Natural killer cell treated with Interleukin-12 subunit alpha and Interleukin-12 subunit beta and Interleukin-15 and Interleukin-18, amount 100 ng/mL, for 72 hours (primary cell): ENCODE measurements around the gene CACNA2D3. TPM values are rescaled to one million over a fixed set of nuclear protein-coding genes. Genes with fewer than 3 reads are reported as not detected.

ENCODE experiments used
- ATAC-seq, 2 donors: fragments of 150-1000 bp; cut with Tn5 transposase in 1 of 2; sonication (Bioruptor Pico), chemical (Tn5 transposase) in 1 of 2; 2 replicates each; pipeline ENCODE4 v1.10.0; 2021
- DNase-seq: peaks from one replicate; pipeline ENCODE4 v3.0.0; 2022; ENCODE audit warnings: low spot score
- H3K27ac Mint-ChIP-seq, 2 donors: 1 replicate in 1 of 2; 2 replicates in 1 of 2; pipeline ENCODE4 v1.8.0; 2022; ENCODE audit warnings: mixed read lengths in 2 of 2, mild to moderate bottlenecking in 1 of 2, moderate library complexity in 1 of 2
- H3K27me3 Mint-ChIP-seq, 2 donors: 1 replicate in 1 of 2; 2 replicates in 1 of 2; pipeline ENCODE4 v1.8.0; 2022; ENCODE audit warnings: mixed read lengths in 2 of 2
- H3K36me3 Mint-ChIP-seq: one replicate; pipeline ENCODE4 v1.8.0; 2022; ENCODE audit warnings: mixed read lengths
- H3K4me1 Mint-ChIP-seq, 2 donors: 1 replicate in 1 of 2; 2 replicates in 1 of 2; pipeline ENCODE4 v1.8.0; 2022; ENCODE audit warnings: low read depth in 2 of 2, mixed read lengths in 2 of 2, mild to moderate bottlenecking in 1 of 2
- H3K4me3 Mint-ChIP-seq: one replicate; pipeline ENCODE4 v1.8.0; 2022; ENCODE audit warnings: mixed read lengths
- H3K9me3 Mint-ChIP-seq: 2 replicates; pipeline ENCODE4 v1.8.0; 2022; ENCODE audit warnings: mixed read lengths
- total RNA-seq, 2 donors: library from RNA; stranded (reverse); gene quantifications; one replicate each; pipeline ENCODE4 v1.2.3, GENCODE V29; 2022

CACNA2D3 gene
- total RNA-seq, 2 donors from 2014 or later, result not detected

DNA sequence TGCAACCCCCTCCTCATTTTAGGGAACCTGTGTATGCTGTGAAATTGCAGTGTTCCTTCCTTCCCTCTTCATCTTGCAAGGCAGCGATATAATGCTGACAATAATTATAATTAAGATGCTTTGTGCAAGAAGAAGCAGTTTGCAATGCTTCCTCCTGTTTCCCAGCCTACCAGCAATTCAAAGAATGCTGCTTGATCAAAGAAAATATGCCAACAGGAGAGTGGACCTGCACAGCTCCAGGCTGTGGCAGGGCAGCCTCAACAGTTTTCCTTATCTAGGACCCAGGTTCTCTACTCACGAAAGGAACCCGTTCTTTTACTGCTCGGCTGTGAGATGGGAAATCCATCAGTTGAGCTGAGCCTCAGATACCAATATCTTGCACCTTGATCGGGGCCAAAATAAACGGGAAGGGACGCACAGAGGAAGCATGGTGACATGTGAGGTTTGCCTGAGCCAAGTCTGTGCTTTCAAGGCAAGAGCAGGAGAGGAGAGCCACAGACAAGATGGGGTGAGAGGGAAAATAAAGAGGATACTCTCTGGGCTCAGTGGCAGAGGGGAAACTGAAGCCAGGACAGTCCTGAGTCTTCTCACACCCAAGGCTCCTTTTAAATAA is 828.1 kb downstream of the CACNA2D3 start:
- DNase-seq (no peak), ATAC-seq (no peak)
- H3K4me1 Mint-ChIP-seq, result no peaks in the 10 kb centered on the region
- H3K9me3 Mint-ChIP-seq, result no peaks in the 10 kb centered on the region
- no peak overlapping the region for H3K27ac Mint-ChIP-seq
- no peak overlapping the region for H3K4me3 Mint-ChIP-seq
- H3K27me3 Mint-ChIP-seq, result no peaks in the 10 kb centered on the region
- H3K36me3 Mint-ChIP-seq, result no peaks in the 10 kb centered on the region

DNA sequence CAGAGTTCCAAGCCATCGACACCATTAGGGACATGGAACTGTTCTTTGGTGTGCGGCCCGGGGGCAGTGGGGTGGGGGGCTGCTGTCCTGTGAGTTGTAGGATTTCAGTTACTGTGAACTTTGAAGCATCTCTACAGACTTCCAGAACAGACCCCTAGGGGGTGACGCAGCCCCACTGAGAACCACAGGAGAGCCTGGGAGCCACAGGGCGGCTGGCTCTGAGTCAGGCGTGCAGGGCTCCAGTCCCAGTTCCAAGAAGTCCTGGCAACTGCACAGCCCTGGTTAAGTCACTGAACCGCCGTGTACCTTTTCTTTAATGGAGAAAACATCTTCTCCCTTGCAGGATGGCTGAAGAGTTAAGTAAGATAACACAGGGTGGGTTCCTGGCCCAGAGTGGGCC is 829.1 kb downstream of the CACNA2D3 start:
- Mint-ChIP-seq H3K4me1 (no peaks in the 10 kb centered on the region), H3K27ac (no peak overlapping the region), H3K27me3 (no peaks in the 10 kb centered on the region), H3K4me3 (no peak overlapping the region), H3K9me3 (no peaks in the 10 kb centered on the region), H3K36me3 (no peaks in the 10 kb centered on the region)
- DNase-seq (no peak), ATAC-seq (no peak)

- Mint-ChIP-seq H3K4me1 (no peaks in the 10 kb centered on the region), H3K27me3 (no peaks in the 10 kb centered on the region), H3K27ac (no peak overlapping the region), H3K9me3 (no peaks in the 10 kb centered on the region), H3K36me3 (no peaks in the 10 kb centered on the region), H3K4me3 (no peak overlapping the region)
- ATAC-seq (no peak), DNase-seq (no peak)
Measured at GRCh38 chr3:54954022-54954421, 831.7 kb downstream of the CACNA2D3 start.

- Mint-ChIP-seq H3K36me3 (no peaks in the 10 kb centered on the region), H3K4me3 (no peak overlapping the region), H3K9me3 (no peaks in the 10 kb centered on the region), H3K27me3 (no peaks in the 10 kb centered on the region), H3K27ac (no peak overlapping the region), H3K4me1 (no peaks in the 10 kb centered on the region)
- DNase-seq (no peak), ATAC-seq (no peak)
Measured at GRCh38 chr3:54954521-54954920, 832.2 kb downstream of the CACNA2D3 start.

DNA sequence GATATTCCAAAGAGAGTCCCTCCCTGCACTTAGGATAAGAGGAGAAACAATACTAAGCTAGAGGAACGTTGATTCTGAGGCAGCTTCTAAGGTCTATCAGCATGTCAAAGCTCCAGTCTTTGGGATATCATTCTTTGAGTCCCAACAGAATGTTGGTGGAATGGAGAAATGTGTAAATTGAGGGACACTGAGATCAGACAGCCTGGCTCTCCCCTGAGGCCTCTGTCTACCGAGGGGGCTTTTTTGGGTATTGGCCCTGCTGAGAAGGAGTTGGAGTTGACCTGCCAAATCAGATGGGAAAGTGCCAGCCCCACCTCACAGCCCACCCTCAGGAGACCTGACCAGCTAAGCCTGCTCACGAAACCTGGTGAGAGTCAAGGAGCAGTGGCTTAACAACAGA is 833.1 kb downstream of the CACNA2D3 start:
- Mint-ChIP-seq H3K27me3 (no peaks in the 10 kb centered on the region), H3K27ac (no peak overlapping the region), H3K36me3 (no peaks in the 10 kb centered on the region), H3K4me3 (no peak overlapping the region), H3K9me3 (no peaks in the 10 kb centered on the region), H3K4me1 (no peaks in the 10 kb centered on the region)
- ATAC-seq, result no peak
- DNase-seq, result no peak

DNA sequence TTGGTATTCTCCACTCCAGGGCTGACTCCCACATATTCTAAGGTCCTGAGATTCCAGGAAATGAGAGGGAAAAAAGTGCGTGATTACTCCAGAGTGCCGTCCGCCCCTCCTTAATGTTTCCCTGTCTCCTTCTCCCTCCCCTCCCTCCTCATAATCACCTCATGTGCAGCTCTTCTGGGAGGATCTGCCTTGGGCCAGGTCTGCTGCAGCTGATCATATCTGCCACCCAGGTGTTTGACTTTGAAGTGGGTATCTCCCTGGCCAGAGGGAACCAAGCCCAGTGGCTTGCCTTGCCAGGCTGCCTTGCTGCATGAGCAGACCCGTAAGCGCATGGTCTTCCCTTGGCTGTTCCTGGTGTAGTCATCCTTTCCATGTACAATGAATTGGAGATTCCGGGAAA is 833.6 kb downstream of the CACNA2D3 start:
- DNase-seq (no peak), ATAC-seq (no peak)
- Mint-ChIP-seq H3K27me3 (no peaks in the 10 kb centered on the region), H3K4me3 (no peak overlapping the region), H3K9me3 (no peaks in the 10 kb centered on the region), H3K27ac (no peak overlapping the region), H3K36me3 (no peaks in the 10 kb centered on the region), H3K4me1 (no peaks in the 10 kb centered on the region)

- no peaks in the 10 kb centered on the region for H3K4me1 Mint-ChIP-seq
- no peaks in the 10 kb centered on the region for H3K36me3 Mint-ChIP-seq
- ATAC-seq (no peak), DNase-seq (no peak)
- no peak overlapping the region for H3K27ac Mint-ChIP-seq
- H3K4me3 Mint-ChIP-seq, result no peak overlapping the region
- H3K27me3 Mint-ChIP-seq, result no peaks in the 10 kb centered on the region
- H3K9me3 Mint-ChIP-seq, result no peaks in the 10 kb centered on the region
Measured at GRCh38 chr3:54957711-54958110, 835.4 kb downstream of the CACNA2D3 start.

DNA sequence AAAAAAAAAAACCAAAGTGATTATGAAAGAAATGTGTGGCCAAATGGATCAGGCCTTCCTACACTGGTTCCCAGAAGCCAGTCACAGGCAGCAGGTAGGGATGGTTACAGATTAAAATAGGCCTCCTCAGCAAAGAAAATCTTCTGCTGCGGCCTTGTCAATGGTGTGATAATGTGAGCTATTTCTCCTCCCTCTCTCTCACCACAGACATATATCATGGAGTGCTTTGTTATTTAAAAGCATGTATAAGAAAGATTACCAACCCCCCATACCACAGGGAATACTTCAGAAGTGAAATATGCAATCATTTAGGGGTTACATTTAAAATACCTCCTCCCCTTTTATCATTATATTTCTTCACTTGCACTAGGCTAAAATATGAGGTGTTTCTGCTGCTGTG is 837.7 kb downstream of the CACNA2D3 start:
- no peaks in the 10 kb centered on the region for H3K27me3 Mint-ChIP-seq
- ATAC-seq (no peak), DNase-seq (no peak)
- no peaks in the 10 kb centered on the region for H3K4me1 Mint-ChIP-seq
- no peaks in the 10 kb centered on the region for H3K9me3 Mint-ChIP-seq
- no peak overlapping the region for H3K27ac Mint-ChIP-seq
- H3K36me3 Mint-ChIP-seq, result no peaks in the 10 kb centered on the region
- no peak overlapping the region for H3K4me3 Mint-ChIP-seq

DNA sequence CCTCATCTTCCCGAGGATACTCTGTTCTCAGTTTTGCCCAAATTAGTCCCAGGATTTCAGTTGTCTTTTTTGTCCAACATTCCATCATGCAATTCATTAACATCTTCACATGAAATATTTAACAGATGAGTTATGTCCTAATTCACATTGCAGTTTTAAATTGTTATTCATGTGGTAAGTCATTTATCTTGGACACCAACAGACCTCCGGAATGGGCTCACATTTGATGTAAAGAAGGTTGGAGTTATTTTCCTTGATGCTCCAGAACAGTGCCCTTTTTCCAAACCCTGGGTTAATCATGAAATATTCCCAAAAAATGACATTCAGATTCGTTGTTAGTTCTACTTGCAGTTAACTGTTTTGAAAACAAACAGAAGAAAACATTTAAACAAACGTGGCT is 838.3 kb downstream of the CACNA2D3 start:
- Mint-ChIP-seq H3K27ac (no peak overlapping the region), H3K4me3 (no peak overlapping the region), H3K36me3 (no peaks in the 10 kb centered on the region), H3K27me3 (no peaks in the 10 kb centered on the region), H3K4me1 (no peaks in the 10 kb centered on the region), H3K9me3 (peaks cover 5% of the 10 kb centered on the region)
- DNase-seq (no peak), ATAC-seq (no peak)

- ATAC-seq (no peak), DNase-seq (no peak)
- Mint-ChIP-seq H3K9me3 (peaks cover 6% of the 10 kb centered on the region), H3K4me1 (no peaks in the 10 kb centered on the region), H3K27me3 (no peaks in the 10 kb centered on the region), H3K4me3 (no peak overlapping the region), H3K36me3 (no peaks in the 10 kb centered on the region), H3K27ac (no peak overlapping the region)
Measured at GRCh38 chr3:54962200-54962599, 839.8 kb downstream of the CACNA2D3 start.

DNA sequence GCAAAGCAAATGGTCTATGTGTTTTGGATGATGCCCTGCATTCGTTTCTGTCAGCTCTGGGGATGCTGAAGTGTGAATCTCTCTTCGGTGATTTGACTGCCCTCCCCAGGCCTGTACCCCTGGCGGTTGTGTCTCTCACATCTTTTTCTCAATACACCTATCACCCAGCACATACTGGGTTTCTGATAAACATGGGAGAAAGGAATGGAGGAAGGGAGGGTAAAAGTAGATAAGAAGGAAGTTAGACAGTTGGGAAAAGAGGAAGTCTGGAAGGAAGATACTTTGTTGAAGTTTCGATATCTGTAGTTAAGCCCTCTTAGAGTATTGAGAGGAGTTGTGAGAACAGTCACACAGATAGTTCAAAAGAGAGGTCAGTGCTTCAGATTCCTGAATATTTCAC is 841.3 kb downstream of the CACNA2D3 start:
- no peak overlapping the region for H3K4me3 Mint-ChIP-seq
- no peak for ATAC-seq
- H3K4me1 Mint-ChIP-seq, result no peaks in the 10 kb centered on the region
- H3K27me3 Mint-ChIP-seq, result no peaks in the 10 kb centered on the region
- H3K27ac Mint-ChIP-seq, result no peak overlapping the region
- no peaks in the 10 kb centered on the region for H3K36me3 Mint-ChIP-seq
- DNase-seq, result no peak
- peaks cover 6% of the 10 kb centered on the region for H3K9me3 Mint-ChIP-seq

GRCh38 chr3:54964081-54964480 is 841.7 kb downstream of the CACNA2D3 start:
- DNase-seq (no peak), ATAC-seq (no peak)
- no peaks in the 10 kb centered on the region for H3K36me3 Mint-ChIP-seq
- no peaks in the 10 kb centered on the region for H3K27me3 Mint-ChIP-seq
- no peak overlapping the region for H3K27ac Mint-ChIP-seq
- H3K4me3 Mint-ChIP-seq, result no peak overlapping the region
- H3K9me3 Mint-ChIP-seq, result peaks cover 6% of the 10 kb centered on the region
- H3K4me1 Mint-ChIP-seq, result no peaks in the 10 kb centered on the region

- Mint-ChIP-seq H3K4me1 (no peaks in the 10 kb centered on the region), H3K27me3 (no peaks in the 10 kb centered on the region), H3K4me3 (no peak overlapping the region), H3K36me3 (no peaks in the 10 kb centered on the region), H3K27ac (no peak overlapping the region), H3K9me3 (peaks cover 6% of the 10 kb centered on the region)
- no peak for ATAC-seq
- DNase-seq, result no peak
Measured at GRCh38 chr3:54965746-54966145, 843.4 kb downstream of the CACNA2D3 start.

GRCh38 chr3:54966979-54967378 is 844.6 kb downstream of the CACNA2D3 start:
- no peaks in the 10 kb centered on the region for H3K4me1 Mint-ChIP-seq
- ATAC-seq, result no peak

DNA sequence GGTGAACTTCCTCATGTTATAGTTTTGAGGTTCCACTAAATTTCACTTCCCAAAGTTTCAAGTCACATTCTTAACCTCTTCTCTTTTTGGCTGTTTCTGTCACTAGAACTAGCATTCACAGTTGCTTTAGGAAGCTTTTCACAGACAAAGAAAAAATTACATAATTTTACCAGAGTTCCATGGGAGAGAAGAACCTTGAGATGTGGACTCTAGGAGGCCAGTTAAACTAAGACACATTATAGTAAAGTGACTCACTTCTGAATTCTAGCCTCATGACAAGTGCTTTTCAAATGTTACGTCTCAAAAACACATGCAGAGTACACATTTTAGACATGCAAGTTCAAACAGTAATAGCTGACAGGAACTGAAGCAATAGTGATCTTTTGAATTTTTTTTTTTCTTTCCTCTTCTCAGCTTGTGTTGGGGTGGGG is 845.4 kb downstream of the CACNA2D3 start:
- ATAC-seq, result no peak
- Mint-ChIP-seq H3K27me3 (no peaks in the 10 kb centered on the region), H3K4me3 (no peak overlapping the region), H3K27ac (no peak overlapping the region), H3K9me3 (peaks cover 6% of the 10 kb centered on the region), H3K36me3 (no peaks in the 10 kb centered on the region), H3K4me1 (no peaks in the 10 kb centered on the region)
- no peak for DNase-seq

More at GRCh38 chr3:54966979-54967378, 844.6 kb downstream of the CACNA2D3 start:
- H3K4me3 Mint-ChIP-seq, result no peak overlapping the region
- H3K9me3 Mint-ChIP-seq, result peaks cover 6% of the 10 kb centered on the region
- no peaks in the 10 kb centered on the region for H3K27me3 Mint-ChIP-seq
- no peaks in the 10 kb centered on the region for H3K36me3 Mint-ChIP-seq
- no peak for DNase-seq
- H3K27ac Mint-ChIP-seq, result no peak overlapping the region
